Stimulated activated CD8-positive, alpha-beta memory T cell treated with anti-CD3 and anti-CD28 coated beads, Interleukin-7, amount 100 ng/mL, for 24 hours (primary cell): ENCODE measurements around the gene AOPEP.

Source experiments
- DNase-seq: peaks from one replicate; pipeline ENCODE4 v3.0.0-alpha.2; 2020; ENCODE audit warnings: low read depth

AOPEP gene

GRCh38 chr9:95036676-95037075 lies 310.2 kb downstream of the AOPEP start:
- DNase-seq = no peak

- DNase-seq = no peak
Observed at GRCh38 chr9:95037789-95038521, 311.5 kb downstream of the AOPEP start.

GRCh38 chr9:95038666-95039065 lies 312.2 kb downstream of the AOPEP start:
- DNase-seq = no peak

GRCh38 chr9:95040106-95040505 lies 313.6 kb downstream of the AOPEP start:
- DNase-seq = no peak

GRCh38 chr9:95043826-95044225 lies 317.3 kb downstream of the AOPEP start:
- DNase-seq = no peak

GRCh38 chr9:95044731-95045508 lies 318.4 kb downstream of the AOPEP start:
- DNase-seq = no peak

- no peak for DNase-seq
Observed at GRCh38 chr9:95045751-95046150, 319.3 kb downstream of the AOPEP start.

GRCh38 chr9:95047452-95048224 lies 321.1 kb downstream of the AOPEP start:
- no peak for DNase-seq

- peak; percentile 31 for DNase-seq
Observed at GRCh38 chr9:95048225-95049087, 322.0 kb downstream of the AOPEP start.

GRCh38 chr9:95049761-95050160 lies 323.3 kb downstream of the AOPEP start:
- no peak for DNase-seq

GRCh38 chr9:95053611-95054570 lies 327.4 kb downstream of the AOPEP start:
- no peak for DNase-seq

GRCh38 chr9:95055334-95055850 lies 328.9 kb downstream of the AOPEP start:
- DNase-seq = no peak

GRCh38 chr9:95055851-95056551 lies 329.5 kb downstream of the AOPEP start:
- no peak for DNase-seq

GRCh38 chr9:95057101-95057500 lies 330.6 kb downstream of the AOPEP start:
- DNase-seq = no peak

- DNase-seq = no peak
Observed at GRCh38 chr9:95058121-95058785, 331.8 kb downstream of the AOPEP start.

GRCh38 chr9:95058795-95059386 lies 332.4 kb downstream of the AOPEP start:
- no peak for DNase-seq

GRCh38 chr9:95060234-95060633 lies 333.7 kb downstream of the AOPEP start:
- no peak for DNase-seq

GRCh38 chr9:95060916-95061315 lies 334.4 kb downstream of the AOPEP start:
- DNase-seq = no peak
